HG03159 (cell line): ENCODE results near the gene P2RX5.

Experiments used
- ATAC-seq: cut with Tn5 transposase; IDR thresholded peaks from one replicate; pipeline ENCODE4 v1.9.1; 2021; ENCODE audit warnings: mild to moderate bottlenecking, moderate library complexity; ENCODE audit not compliant: unreplicated experiment

Gene P2RX5

GRCh38 chr17:3683054-3683511 lies 12.9 kb downstream of the P2RX5 start:
- no peak for ATAC-seq

GRCh38 chr17:3682033-3682432 lies 13.9 kb downstream of the P2RX5 start:
- ATAC-seq: no peak

GRCh38 chr17:3681565-3681964 lies 14.4 kb downstream of the P2RX5 start:
- no peak for ATAC-seq

- ATAC-seq: no peak
These were observed 14.9 kb downstream of the P2RX5 start for GRCh38 chr17:3681057-3681456.

GRCh38 chr17:3679531-3680126 lies 16.3 kb downstream of the P2RX5 start:
- no peak for ATAC-seq

GRCh38 chr17:3678821-3679530 lies 17.0 kb downstream of the P2RX5 start:
- no peak for ATAC-seq

GRCh38 chr17:3678095-3678820 lies 17.7 kb downstream of the P2RX5 start:
- ATAC-seq: no peak

GRCh38 chr17:3675886-3676285 lies 20.1 kb downstream of the P2RX5 start:
- no peak for ATAC-seq

- no peak for ATAC-seq
These were observed 23.4 kb downstream of the P2RX5 start for GRCh38 chr17:3672571-3672970.

GRCh38 chr17:3669548-3669947 lies 26.4 kb downstream of the P2RX5 start:
- no peak for ATAC-seq

- ATAC-seq: no peak
These were observed 26.9 kb downstream of the P2RX5 start for GRCh38 chr17:3669085-3669347.

- peak; percentile 83 for ATAC-seq
These were observed 27.5 kb downstream of the P2RX5 start, which contains the start of the genes EMC6 and TAX1BP3 for GRCh38 chr17:3668279-3669084. Gene EMC6 (plus strand): TSS chr17:3668812. CDS start chr17:3669147, 335 bp downstream. Gene TAX1BP3 (minus strand): TSS chr17:3668578. CDS start chr17:3668526, 52 bp downstream.

GRCh38 chr17:3667366-3668278 lies 28.3 kb downstream of the P2RX5 start:
- no peak for ATAC-seq

- ATAC-seq: no peak
These were observed 29.4 kb downstream of the P2RX5 start for GRCh38 chr17:3666516-3666915.

GRCh38 chr17:3665834-3666233 lies 30.1 kb downstream of the P2RX5 start:
- no peak for ATAC-seq

GRCh38 chr17:3663102-3664011 lies 32.6 kb downstream of the P2RX5 start:
- ATAC-seq: no peak

GRCh38 chr17:3660311-3660891 lies 35.6 kb downstream of the P2RX5 start:
- no peak for ATAC-seq

- no peak for ATAC-seq
These were observed 36.3 kb downstream of the P2RX5 start for GRCh38 chr17:3659541-3660111.
